GM23248 (cell line): ENCODE data around the gene BCO1.

Experiments
- EZH2 ChIP-seq: fragments of 200-600 bp; sonication (generic); IDR thresholded peaks from 2 replicates; pipeline ENCODE4 v1.6.1; 2018; ENCODE audit warnings: antibody characterized with exemption, mild to moderate bottlenecking; ENCODE audit not compliant: insufficient read depth, poor library complexity, severe bottlenecking
- EZH2phosphoT487 ChIP-seq: fragments of 200-600 bp; sonication (generic); IDR thresholded peaks from 2 replicates; pipeline ENCODE4 v1.6.1; 2018; ENCODE audit warnings: antibody characterized with exemption, moderate library complexity, mild to moderate bottlenecking, low read depth; ENCODE audit not compliant: insufficient read depth

- TF ChIP-seq EZH2 (no peak), EZH2phosphoT487 (no peak)
Measured at GRCh38 chr16:81198635-81199034, 39.9 kb upstream of the BCO1 start.
